OCI-M1 (cell line): ENCODE data around the gene BAHCC1.

Experiments used
- DNase-seq: peaks from one replicate; lab custom pipeline; 2025; lab: John Stamatoyannopoulos, UW

Gene BAHCC1

DNA sequence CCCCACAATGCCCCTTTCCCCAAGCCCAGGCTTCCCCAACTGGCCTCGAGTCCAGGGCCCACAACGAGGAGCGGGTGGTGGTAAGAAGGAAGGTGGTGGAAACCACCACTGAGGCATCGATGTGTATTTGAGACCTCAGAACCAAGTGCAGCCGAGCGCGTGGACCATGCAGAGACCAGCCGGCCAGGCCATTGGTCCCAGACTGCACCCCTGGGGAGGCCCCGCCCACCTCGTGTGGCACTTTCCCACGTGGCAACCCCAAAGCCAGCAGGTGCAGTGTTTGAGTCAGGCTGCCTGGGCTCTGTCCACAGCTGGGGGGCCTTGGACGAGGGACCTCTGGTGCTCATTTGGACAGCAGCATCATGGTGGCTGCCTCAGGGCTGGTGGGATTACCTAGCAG lies 28.1 kb upstream of the BAHCC1 start:
- no peak for DNase-seq

DNA sequence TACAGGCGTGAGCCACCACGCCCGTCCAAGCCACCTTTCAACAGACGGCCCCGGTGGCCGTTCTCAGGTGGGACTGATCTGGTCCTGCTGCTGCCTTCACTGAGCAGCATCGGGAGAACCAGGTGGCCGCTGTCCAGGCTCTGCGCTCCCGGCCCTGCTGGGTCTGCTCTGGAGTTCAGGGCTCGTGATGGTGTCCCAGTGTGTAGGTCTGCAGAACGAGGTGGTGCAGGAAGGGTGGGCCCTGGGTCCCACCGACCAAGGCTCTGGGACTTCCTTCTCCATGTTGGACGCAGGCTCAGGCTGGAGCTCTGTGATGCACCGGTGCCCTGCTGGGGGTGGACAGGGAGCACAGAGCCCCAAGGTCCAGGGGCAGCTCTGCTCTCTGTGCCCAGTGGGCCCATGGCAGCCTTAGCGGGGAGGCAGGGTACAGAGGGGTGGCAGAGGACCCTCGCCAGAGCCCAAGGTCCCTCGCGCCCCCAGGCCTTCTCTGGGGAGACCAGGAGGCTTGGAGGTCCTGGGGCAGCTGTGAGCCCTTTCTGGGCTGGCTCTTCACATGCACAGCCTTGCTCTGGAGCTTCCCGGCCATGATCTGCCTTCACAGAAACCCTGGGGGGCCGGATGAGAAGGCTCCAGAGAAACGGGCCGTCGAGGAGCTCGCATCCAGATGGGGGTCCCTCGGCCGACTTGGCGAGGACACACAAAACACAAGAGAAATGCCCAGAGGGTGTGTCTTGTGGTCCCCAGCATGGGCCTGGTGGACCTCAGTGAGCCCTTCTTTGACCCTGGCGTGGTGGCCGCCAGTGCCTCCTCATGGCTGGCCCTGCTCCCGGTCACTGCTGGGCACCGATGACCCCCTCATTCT lies 26.9 kb upstream of the BAHCC1 start:
- DNase-seq, result no peak

- no peak for DNase-seq
Measured at GRCh38 chr17:81370294-81370693, 25.0 kb upstream of the BAHCC1 start.

DNA sequence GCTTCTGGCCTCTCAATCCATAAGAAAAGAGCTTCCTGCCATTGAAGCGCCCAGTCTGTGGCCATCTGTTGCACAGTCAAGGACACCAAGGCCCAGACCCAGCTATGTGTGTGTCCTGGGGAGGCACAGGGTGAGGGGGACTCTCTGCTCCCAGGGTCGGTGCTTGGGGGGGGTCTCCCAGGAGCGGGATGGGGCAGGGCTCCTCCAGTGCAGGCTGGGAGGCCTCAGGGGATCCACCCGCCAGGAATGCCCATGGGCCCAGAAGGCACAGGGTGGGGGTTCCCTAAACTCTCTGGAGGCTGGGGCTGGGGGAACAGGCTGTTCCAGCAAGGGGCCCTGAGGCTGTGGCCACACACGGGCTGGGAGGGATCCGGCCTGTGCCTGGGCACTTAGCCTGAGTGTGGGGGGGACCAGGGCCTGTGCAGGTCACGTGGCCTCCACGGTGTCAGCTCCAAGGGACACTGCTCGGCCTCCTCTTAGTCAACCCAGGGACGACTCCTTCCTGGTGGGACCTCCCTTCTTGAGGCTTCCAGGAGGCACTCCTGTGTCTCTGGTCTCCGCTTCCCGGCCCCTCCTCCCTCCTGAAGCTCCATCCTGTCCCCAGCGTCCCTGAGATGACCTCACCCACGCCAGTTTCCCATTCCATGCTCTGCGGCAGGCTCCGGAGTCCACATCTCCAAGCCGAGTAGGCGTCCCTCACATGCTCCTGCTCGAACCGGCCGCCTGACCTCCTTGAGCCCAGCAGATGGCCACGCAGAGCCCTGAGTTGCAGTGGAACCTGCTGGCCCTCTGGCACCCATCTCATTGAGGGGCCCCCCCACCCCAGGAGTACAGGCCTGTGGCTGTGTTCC lies 23.1 kb upstream of the BAHCC1 start:
- DNase-seq, result no peak

DNA sequence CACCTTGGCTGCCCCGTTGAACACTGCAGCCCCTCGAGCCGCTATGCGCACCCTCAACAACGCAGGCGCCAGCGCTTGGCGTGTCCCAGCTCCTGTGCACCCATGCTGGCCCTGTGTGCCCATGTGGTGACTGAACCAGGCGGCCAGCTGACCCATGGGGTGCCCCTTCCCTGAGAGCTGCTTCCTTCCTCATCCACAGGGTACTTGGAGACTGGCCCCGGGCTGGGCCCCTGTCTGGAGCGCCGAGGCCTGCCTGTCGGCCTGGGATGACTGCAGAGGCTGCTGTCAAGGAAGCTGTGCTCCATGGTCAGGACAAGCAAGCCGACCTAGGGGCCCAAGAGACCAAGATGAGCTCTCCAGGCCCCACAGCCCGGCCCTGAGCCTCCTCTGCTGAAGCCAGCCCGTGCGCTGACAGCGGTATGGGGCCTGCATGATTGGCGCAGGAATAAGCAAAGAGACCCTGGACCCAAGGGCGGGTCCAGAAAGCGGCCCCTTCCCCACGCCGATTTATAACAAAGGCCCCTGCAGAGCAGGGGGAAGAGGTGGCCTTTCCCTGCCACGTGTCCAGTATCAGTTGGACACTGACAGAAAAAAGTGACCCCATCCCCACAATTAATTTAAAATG lies 21.6 kb upstream of the BAHCC1 start:
- DNase-seq, result no peak

DNA sequence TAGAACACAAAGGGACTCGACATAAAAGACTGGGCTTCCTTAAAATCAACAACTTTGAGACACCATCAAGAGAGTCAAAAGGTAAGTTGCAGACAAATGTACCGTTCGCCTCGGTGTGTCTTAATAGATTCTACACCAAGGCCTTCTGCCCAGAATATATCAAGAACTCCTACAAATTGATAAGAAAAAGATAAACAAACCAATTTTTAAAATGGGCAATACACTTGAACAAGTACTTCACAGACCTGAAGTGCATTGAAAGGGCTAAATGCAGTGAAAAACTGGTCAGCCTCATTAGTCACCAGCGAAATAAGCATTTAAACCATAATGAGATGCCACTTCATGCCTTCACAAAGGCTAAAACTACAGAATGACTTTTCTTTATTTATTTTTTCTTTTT lies 20.4 kb upstream of the BAHCC1 start:
- no peak for DNase-seq

DNA sequence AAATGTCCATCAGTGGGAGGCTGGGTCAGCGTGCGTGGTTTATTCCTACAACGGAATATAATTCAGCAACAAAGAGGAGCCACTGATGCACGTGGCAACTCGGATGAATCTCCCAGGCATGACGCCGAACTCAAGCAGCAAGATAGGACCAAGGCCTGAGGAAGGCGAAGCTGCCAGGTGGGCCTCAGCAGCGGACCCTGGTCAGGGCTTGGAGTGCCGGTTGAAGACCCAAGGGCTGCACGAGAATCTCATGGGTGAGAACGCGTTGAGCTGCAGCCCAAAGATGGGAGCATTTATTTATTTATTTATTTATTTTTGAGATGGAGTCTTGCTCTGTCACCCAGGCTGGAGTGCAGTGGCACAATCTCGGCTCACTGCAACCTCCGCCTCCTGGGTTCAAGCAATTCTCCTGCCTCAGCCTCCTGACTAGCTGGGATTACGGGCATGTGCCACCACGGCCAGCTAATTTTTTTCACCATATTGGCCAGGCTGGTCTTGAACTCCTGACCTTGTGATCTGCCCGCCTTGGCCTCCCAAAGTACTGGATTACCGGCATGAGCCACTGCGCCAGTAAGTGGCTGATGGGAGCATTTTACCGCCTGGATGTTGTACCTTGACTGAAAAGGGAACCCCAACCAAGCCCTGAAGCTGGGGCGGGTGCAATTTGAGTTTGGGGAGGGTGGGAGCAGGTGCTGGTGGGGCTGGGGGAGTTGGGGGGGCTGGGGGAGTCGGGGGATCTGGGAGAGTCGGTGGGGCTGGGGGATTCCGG lies 18.1 kb upstream of the BAHCC1 start:
- no peak for DNase-seq

DNA sequence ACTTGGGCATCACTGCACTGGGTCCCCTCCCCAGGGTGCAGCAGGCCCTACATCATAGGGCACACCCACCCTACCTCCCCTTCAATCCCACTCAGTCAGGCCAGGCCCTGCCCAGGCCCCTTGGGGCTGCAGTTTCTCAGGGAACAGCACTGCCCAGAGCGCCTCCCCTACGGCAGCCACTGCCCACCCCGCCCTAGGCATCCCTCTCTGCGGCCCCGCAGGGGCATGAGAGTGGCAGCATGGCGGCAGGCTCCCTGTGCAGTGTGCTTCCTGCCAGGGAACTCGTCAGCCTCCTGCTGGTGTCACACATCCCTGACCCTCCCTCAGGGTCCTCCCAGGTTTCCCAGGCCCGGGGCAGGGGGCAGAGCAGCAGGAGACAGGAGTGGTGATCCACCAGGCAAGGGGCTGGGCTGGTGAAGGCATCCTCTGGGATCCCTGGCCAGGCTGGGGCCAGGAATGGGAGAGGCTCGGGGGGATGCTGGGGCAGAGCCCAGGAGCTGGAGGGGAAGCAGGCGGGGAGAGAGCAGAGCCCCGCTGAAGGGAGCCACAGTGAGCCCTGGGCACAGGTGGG lies 16.2 kb upstream of the BAHCC1 start:
- DNase-seq, result no peak

- DNase-seq, result no peak
Measured at GRCh38 chr17:81379523-81379942, 15.7 kb upstream of the BAHCC1 start.

DNA sequence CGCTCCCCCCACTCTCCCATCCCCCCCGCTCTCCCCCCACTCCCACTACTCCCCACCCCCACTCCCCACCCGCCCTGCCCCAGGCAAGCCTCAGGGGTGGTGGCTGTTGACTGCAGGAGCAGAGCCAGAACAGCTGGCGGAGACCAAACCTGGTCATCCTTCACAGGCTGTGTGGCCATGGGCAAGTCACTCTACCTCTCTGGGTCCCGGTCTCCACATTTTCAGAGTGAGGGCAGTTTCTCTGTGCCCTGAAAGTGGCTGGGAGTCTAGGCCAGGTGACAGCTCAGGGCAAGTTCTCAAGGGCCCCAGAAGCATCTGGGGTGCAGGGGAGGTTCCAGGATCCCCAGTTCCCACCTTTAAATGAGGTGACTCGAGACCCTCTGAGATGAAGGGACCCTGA lies 15.1 kb upstream of the BAHCC1 start:
- no peak for DNase-seq

GRCh38 chr17:81380666-81381518 lies 14.4 kb upstream of the BAHCC1 start:
- DNase-seq, result no peak

- DNase-seq, result no peak
Measured at GRCh38 chr17:81381632-81382577, 13.4 kb upstream of the BAHCC1 start.

DNA sequence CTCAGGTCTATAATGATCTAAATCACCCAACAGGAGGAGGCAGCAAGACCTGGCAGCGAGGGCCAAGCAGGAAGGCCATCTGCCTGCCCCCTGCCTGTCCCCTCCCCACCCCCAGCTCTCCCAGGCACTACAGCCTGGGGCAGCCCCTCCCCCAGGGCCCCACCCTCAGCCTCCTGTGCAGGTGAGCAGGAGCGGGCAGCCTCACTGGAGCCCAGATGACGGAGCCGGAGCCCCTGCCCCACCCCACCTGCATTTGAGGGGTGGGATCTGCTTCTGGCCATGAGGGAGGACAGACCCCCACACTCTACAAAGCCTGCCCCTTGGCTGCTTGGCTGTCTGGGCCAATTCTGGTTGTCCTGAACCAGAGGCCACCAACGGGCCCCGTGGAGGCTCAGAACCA lies 12.4 kb upstream of the BAHCC1 start:
- no peak for DNase-seq

DNA sequence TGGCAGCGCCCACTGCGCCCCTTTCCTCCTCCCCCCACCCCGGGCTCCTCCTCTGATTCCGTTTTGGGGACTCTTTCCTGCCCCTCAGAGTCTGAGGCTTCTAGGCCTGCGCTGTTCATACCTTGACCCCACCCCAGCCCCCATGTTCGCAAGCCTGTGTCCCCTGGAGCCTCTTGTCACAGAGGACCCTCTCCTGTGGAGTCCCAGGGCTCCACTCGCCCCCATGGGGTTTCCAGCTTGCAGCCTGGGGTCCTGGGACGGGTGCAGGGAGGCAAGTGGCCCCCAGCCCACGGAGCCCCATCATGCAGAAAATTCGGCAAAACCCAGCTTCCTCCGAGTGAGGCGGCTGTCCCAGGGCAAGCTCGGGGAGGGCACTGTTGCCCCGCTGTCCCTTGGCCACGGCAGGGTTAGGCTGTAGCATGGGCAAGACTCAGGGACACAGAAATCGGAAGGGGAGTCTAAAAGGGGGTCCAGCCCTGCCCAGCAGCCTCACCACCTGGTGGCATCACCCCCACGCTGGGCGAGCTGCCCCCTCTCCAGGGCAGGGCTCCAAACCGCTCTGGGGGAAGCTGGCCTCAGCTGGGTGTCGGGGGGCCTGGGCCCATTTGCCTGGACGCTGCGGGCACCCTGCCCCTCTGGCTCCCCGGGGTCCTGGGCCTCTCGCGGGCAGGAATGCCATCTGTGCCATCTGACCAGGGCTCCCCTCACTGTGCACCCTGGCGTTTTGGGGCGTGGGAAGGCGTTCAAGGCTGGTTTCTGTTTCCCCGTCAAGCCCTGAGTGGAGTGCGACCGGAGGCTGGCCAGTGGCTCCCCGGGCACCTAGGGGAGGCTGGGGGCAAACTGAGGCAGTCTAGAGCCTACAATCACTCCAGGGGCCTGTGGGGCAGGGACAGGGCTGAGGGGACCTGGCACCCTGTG lies 11.5 kb upstream of the BAHCC1 start:
- no peak for DNase-seq

DNA sequence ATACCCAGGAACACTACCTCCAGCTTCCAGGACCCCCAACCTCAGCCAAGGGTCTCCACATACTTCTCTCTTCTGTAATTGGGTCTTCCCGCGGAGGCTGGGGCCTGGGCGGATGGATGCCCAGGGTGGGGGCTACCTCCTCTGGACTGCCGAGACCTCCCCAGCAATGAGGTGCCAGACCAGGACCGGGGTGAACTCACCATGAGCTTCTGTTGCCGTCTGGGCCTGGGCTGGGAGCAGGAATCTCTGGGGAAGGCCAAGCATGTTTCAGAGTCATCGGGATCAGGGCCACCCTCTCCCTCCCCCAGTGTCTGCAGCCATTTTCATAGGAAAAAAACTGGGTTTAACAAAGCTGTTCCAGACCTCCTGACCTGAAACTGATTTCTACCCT lies 10.3 kb upstream of the BAHCC1 start:
- DNase-seq, result no peak

- DNase-seq, result no peak
Measured at GRCh38 chr17:81385320-81386111, 9.7 kb upstream of the BAHCC1 start.

DNA sequence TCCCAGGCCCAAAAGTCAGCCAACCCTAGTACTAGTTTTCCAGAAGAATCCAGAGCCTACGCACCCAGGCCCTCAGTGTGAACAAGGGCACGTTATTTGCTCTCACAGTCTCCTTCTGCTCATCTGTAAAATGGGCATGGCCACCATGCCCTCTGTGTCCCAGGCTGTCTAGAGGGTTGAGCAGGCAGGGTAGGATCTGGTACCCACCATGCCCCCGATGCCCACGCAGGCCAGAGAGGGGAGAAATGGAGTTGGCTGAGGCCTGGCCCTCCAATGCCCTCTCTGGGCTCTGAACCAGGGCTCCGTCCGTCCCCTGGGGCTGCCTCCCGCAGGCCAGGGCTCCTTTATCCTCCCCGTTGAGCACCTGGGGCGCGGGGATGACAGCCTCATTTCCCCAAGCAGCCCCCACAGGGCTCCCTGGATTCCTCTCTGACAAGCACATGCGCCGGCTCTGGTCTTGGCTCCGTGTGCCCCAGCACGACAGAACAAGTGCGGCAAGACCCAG lies 9.1 kb upstream of the BAHCC1 start:
- no peak for DNase-seq
